HepG2 (cell line): ENCODE results near the gene ERRFI1. TPM values are rescaled to one million over a fixed set of nuclear protein-coding genes. Genes with fewer than 3 reads are reported as not detected.

Source experiments
- AKAP8 ChIP-seq: sonication (generic); formaldehyde crosslinking; IDR thresholded peaks from 2 replicates; pipeline ENCODE4 v1.5.1; 2020; ENCODE audit warnings: mild to moderate bottlenecking, missing genetic modification reagents
- DBP ChIP-seq: sonication (generic); formaldehyde crosslinking; IDR thresholded peaks from 2 replicates; pipeline ENCODE4 v1.4.0; 2020; ENCODE audit warnings: missing genetic modification reagents; ENCODE audit errors: not compliant biosample characterization
- ELF4 ChIP-seq: sonication (generic); formaldehyde crosslinking; IDR thresholded peaks from 2 replicates; pipeline ENCODE4 v1.5.0; 2020; ENCODE audit warnings: missing genetic modification reagents, mild to moderate bottlenecking, moderate library complexity, borderline replicate concordance
- FOSL2 ChIP-seq: sonication (generic); formaldehyde crosslinking; IDR thresholded peaks from 2 replicates; pipeline ENCODE4 v1.4.0; 2020; ENCODE audit warnings: missing genetic modification reagents
- HHEX ChIP-seq: IDR thresholded peaks from 2 replicates; pipeline ENCODE4 v1.6.1; 2016; ENCODE audit warnings: control low read depth
- HMG20B ChIP-seq: conservative IDR thresholded peaks from 2 replicates; pipeline ENCODE4 v1.6.1; 2016; ENCODE audit warnings: missing genetic modification reagents, missing compliant biosample characterization
- MEIS1 ChIP-seq: sonication (generic); formaldehyde crosslinking; IDR thresholded peaks from 2 replicates; pipeline ENCODE4 v1.9.0; 2021; ENCODE audit warnings: mild to moderate bottlenecking, missing genetic modification reagents, moderate library complexity, borderline replicate concordance
- MTF2 ChIP-seq: sonication (generic); formaldehyde crosslinking; IDR thresholded peaks from 2 replicates; pipeline ENCODE4 v1.5.0; 2020; ENCODE audit warnings: missing genetic modification reagents, borderline replicate concordance
- PHF8 ChIP-seq: sonication (generic); formaldehyde crosslinking; IDR thresholded peaks from 2 replicates; pipeline ENCODE4 v1.5.0; 2020; ENCODE audit warnings: missing genetic modification reagents
- RFXAP ChIP-seq: sonication (generic); formaldehyde crosslinking; IDR thresholded peaks from 2 replicates; pipeline ENCODE4 v1.4.0; 2020; ENCODE audit warnings: missing genetic modification reagents, borderline replicate concordance
- SP1 ChIP-seq, 2 experiments: fragments of 450-650 bp in 1 of 2; sonication (generic) in 1 of 2; formaldehyde crosslinking in 1 of 2; IDR thresholded peaks; 2 replicates each; pipeline versions ENCODE4 v1.4.0 to v1.6.1; 2016 to 2020; ENCODE audit warnings: missing genetic modification reagents in 1 of 2
- SP5 ChIP-seq: IDR thresholded peaks from 2 replicates; pipeline ENCODE4 v1.6.1; 2016; ENCODE audit warnings: low read depth, borderline replicate concordance
- TBP ChIP-seq: sonication (generic); formaldehyde crosslinking; IDR thresholded peaks from 2 replicates; pipeline ENCODE4 v1.5.0; 2020; ENCODE audit warnings: missing genetic modification reagents
- WIZ ChIP-seq: sonication (generic); formaldehyde crosslinking; IDR thresholded peaks from 2 replicates; pipeline ENCODE4 v1.5.1; 2020; ENCODE audit warnings: mild to moderate bottlenecking, missing genetic modification reagents
- ZNF264 ChIP-seq: sonication (generic); formaldehyde crosslinking; IDR thresholded peaks from 2 replicates; pipeline ENCODE4 v1.4.0; 2020; ENCODE audit warnings: missing genetic modification reagents
- ZNF281 ChIP-seq: sonication (generic); formaldehyde crosslinking; IDR thresholded peaks from 2 replicates; pipeline ENCODE4 v1.4.0; 2020; ENCODE audit warnings: missing genetic modification reagents, borderline replicate concordance
- ZNF282 ChIP-seq: fragments of 450-650 bp; IDR thresholded peaks from 2 replicates; pipeline ENCODE4 v1.6.1; 2018; ENCODE audit not compliant: partially characterized antibody
- ZNF3 ChIP-seq: IDR thresholded peaks from 2 replicates; pipeline ENCODE4 v1.7.0; 2017; ENCODE audit warnings: inconsistent platforms
- ZNF468 ChIP-seq: sonication (generic); formaldehyde crosslinking; IDR thresholded peaks from 2 replicates; pipeline ENCODE4 v1.8.0; 2022; ENCODE audit warnings: mild to moderate bottlenecking, moderate library complexity, missing genetic modification reagents
- ZNF629 ChIP-seq: sonication (generic); formaldehyde crosslinking; conservative IDR thresholded peaks from 2 replicates; pipeline ENCODE4 v1.5.0; 2020; ENCODE audit warnings: missing genetic modification reagents
- ZNF768 ChIP-seq: sonication (generic); formaldehyde crosslinking; IDR thresholded peaks from 2 replicates; pipeline ENCODE4 v1.4.0; 2020; ENCODE audit warnings: missing genetic modification reagents
- polyA plus RNA-seq, 8 experiments: library from polyadenylated mRNA; depleted of rRNA in 3 of 8; stranded (reverse) in 7 of 8; unstranded in 1 of 8; fragments of >200 nt; fragmentation: Illumina TruSeq in 4 of 8; extraction: Trizol in 4 of 8; gene quantifications; 2 replicates each; pipeline versions ENCODE4 v1.2.1 to v1.2.3, GENCODE V29; 2011 to 2016; ENCODE audit warnings: low read depth in 4 of 8, missing spikeins in 1 of 8, mixed read lengths in 1 of 8; ENCODE audit not compliant: insufficient read depth in 1 of 8
- total RNA-seq, 5 experiments: library from RNA; depleted of rRNA; stranded (reverse); fragments of >200 nt; fragmentation: Illumina TruSeq; extraction: Trizol; gene quantifications; 2 replicates each; pipeline ENCODE4 v1.2.3, GENCODE V29; 2016; ENCODE audit warnings: low read depth in 1 of 5
- TF ChIP-seq, protein P1 (sequence below): sonication (generic); formaldehyde crosslinking; IDR thresholded peaks from 2 replicates; pipeline ENCODE4 v1.4.0; 2020; ENCODE audit warnings: missing genetic modification reagents, borderline replicate concordance

Gene ERRFI1
- total and polyA plus RNA-seq, 2 of the 13 experiments (the other 11 are each of a cell fraction or from before 2014, with no cell fraction given): 84.4 to 753 TPM

DNA sequence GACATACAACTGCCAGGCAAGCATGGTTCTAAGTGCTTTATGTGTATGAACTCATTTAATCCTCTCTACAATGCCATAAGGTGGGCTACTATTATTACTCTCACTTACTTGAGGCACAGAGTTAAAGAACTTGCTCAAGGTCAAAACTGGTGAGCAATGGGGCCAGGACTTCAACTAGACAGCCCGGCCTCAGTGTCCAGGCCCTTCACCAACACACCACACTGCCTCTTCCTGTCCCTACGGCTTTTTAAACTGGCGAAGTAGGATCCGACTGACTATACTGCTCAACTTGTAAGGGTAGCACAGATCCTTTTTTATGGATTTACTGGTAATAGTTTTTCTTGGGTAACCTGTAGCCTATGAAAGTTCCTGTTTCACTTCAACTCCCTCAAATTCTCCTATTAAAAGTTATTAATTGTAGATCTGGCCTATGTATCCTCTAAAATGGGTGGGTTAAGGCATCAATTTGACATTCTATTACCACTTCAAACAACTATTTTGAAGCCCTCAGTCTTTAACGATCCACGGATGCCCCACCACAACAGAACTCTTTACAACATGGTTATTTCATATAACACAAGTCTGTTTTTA lies 4.3 kb downstream of the ERRFI1 start (continued):
- TF ChIP-seq ZNF629 (CRISPR knock-in tag): 0 out of 2 replicates have a peak, but pooled peaks have one; percentile 34
- no peak for TF ChIP-seq ELF4 (CRISPR knock-in tag)
- no peak for TF ChIP-seq ZNF282
- no peak for TF ChIP-seq MEIS1 (CRISPR knock-in tag)
- TF ChIP-seq RFXAP (CRISPR knock-in tag): 0 out of 2 replicates have a peak, but pooled peaks have one; percentile 33
- no peak; the same call in 1 of the 2 replicates for TF ChIP-seq ZNF3 (CRISPR knock-in tag)
- TF ChIP-seq SP5 (CRISPR knock-in tag): no peak
- TF ChIP-seq PHF8 (CRISPR knock-in tag): no peak
- no peak for TF ChIP-seq MTF2 (CRISPR knock-in tag)
- TF ChIP-seq AKAP8 (CRISPR knock-in tag): no peak; the same call in 1 of the 2 replicates
- peak; percentile 30; the same call in 1 of the 2 replicates for TF ChIP-seq FOSL2
- no peak for TF ChIP-seq ZNF768 (CRISPR knock-in tag)
- TF ChIP-seq SP1 (IDR thresholded peaks at IDR 0.05): no peak
- TF ChIP-seq SP1 (CRISPR knock-in tag; IDR thresholded peaks at IDR 0.05): no peak
- TF ChIP-seq HMG20B: no peak
- no peak for TF ChIP-seq TBP (CRISPR knock-in tag)
- TF ChIP-seq, protein P1, sequence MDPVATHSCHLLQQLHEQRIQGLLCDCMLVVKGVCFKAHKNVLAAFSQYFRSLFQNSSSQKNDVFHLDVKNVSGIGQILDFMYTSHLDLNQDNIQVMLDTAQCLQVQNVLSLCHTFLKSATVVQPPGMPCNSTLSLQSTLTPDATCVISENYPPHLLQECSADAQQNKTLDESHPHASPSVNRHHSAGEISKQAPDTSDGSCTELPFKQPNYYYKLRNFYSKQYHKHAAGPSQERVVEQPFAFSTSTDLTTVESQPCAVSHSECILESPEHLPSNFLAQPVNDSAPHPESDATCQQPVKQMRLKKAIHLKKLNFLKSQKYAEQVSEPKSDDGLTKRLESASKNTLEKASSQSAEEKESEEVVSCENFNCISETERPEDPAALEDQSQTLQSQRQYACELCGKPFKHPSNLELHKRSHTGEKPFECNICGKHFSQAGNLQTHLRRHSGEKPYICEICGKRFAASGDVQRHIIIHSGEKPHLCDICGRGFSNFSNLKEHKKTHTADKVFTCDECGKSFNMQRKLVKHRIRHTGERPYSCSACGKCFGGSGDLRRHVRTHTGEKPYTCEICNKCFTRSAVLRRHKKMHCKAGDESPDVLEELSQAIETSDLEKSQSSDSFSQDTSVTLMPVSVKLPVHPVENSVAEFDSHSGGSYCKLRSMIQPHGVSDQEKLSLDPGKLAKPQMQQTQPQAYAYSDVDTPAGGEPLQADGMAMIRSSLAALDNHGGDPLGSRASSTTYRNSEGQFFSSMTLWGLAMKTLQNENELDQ (CRISPR knock-in tag): no peak
- no peak for TF ChIP-seq ZNF468 (CRISPR knock-in tag)
- TF ChIP-seq HHEX (CRISPR knock-in tag): no peak
- no peak for TF ChIP-seq DBP (CRISPR knock-in tag)
- no peak for TF ChIP-seq ZNF264
- no peak for TF ChIP-seq WIZ
- TF ChIP-seq ZNF281: no peak
